Lower lobe of right lung (tissue), 2 donors: ENCODE results near the gene SLC30A4. TPM values are rescaled to one million over a fixed set of nuclear protein-coding genes. Genes with fewer than 3 reads are reported as not detected.

Source experiments
- ATAC-seq, 2 donors: fragments of 200-7000 bp; cut with Tn5 transposase; one replicate each; pipeline ENCODE4 v1.9.1; 2020 to 2022; ENCODE audit warnings: mild to moderate bottlenecking in 2 of 2, moderate library complexity in 2 of 2
- DNase-seq: peaks from one replicate; pipeline ENCODE4 v3.0.0-alpha.2; 2020
- H3K27ac ChIP-seq: fragments of 200-600 bp; one replicate; pipeline ENCODE4 v1.8.0; 2022
- H3K27me3 ChIP-seq: fragments of 200-600 bp; one replicate; pipeline ENCODE4 v1.8.0; 2022; ENCODE audit warnings: low read depth
- H3K36me3 ChIP-seq: fragments of 200-600 bp; one replicate; pipeline ENCODE4 v1.8.0; 2022; ENCODE audit warnings: mild to moderate bottlenecking
- H3K4me1 ChIP-seq: fragments of 200-600 bp; one replicate; pipeline ENCODE4 v1.8.0; 2022
- H3K4me3 ChIP-seq: fragments of 200-600 bp; one replicate; pipeline ENCODE4 v1.8.0; 2022; ENCODE audit warnings: mild to moderate bottlenecking
- H3K9me3 ChIP-seq: fragments of 200-600 bp; one replicate; pipeline ENCODE4 v1.8.0; 2022
- intact Hi-C: fragments of 100-400 bp; cut with DNase I; formaldehyde crosslinking; loops from one replicate; pipeline ENCODE4 v1.11.0; 2022
- total RNA-seq: library from RNA; stranded (reverse); fragmentation: NEBNext Ultra II Directional; extraction: Animal tissue kit (Norgen Biotek cat#: 25700); gene quantifications from one replicate; pipeline ENCODE4 v1.2.1, GENCODE V29; 2021
- TF ChIP-seq, protein P1 (sequence below): fragments of 200-600 bp; IDR thresholded peaks from one replicate; pipeline ENCODE4 v1.8.0; 2022; ENCODE audit warnings: antibody characterized with exemption, mild to moderate bottlenecking
- donor health status: DM: no; HTN: yes; CAD: no; lungs with severe emphysema.

Gene SLC30A4
- total RNA-seq, 1 donor from 2014 or later, result 4.8 TPM

DNA sequence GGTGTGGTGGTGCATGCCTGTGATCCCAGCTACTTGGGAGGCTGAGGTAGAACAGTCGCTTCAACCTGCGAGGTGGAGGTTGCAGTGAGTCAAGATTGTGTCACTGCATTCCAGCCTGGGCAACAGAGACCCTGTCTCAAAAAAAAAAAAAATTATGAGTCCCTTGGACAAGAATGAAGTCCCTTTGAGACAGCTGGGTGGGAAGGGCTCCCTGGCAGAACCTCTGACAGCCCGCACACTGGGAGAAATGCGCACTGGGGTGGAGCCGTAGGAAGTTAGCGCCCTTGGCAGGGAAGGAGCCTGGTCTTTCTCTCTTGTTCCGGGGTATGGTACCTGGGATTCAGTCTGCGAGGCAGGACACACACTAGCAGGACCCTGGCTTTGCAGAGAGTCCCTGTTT, 51.4 kb downstream of the SLC30A4 start:
- Histone ChIP-seq H3K27ac (no peak overlapping the region), H3K4me3 (no peak overlapping the region), H3K9me3 (no peaks in the 10 kb centered on the region), H3K27me3 (no peaks in the 10 kb centered on the region), H3K36me3 (no peaks in the 10 kb centered on the region), H3K4me1 (no peaks in the 10 kb centered on the region)
- no peak for DNase-seq
- ATAC-seq, result no peak
- TF ChIP-seq, protein P1, sequence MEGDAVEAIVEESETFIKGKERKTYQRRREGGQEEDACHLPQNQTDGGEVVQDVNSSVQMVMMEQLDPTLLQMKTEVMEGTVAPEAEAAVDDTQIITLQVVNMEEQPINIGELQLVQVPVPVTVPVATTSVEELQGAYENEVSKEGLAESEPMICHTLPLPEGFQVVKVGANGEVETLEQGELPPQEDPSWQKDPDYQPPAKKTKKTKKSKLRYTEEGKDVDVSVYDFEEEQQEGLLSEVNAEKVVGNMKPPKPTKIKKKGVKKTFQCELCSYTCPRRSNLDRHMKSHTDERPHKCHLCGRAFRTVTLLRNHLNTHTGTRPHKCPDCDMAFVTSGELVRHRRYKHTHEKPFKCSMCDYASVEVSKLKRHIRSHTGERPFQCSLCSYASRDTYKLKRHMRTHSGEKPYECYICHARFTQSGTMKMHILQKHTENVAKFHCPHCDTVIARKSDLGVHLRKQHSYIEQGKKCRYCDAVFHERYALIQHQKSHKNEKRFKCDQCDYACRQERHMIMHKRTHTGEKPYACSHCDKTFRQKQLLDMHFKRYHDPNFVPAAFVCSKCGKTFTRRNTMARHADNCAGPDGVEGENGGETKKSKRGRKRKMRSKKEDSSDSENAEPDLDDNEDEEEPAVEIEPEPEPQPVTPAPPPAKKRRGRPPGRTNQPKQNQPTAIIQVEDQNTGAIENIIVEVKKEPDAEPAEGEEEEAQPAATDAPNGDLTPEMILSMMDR, result no peak
- intact Hi-C loops, result no loop called here

DNA sequence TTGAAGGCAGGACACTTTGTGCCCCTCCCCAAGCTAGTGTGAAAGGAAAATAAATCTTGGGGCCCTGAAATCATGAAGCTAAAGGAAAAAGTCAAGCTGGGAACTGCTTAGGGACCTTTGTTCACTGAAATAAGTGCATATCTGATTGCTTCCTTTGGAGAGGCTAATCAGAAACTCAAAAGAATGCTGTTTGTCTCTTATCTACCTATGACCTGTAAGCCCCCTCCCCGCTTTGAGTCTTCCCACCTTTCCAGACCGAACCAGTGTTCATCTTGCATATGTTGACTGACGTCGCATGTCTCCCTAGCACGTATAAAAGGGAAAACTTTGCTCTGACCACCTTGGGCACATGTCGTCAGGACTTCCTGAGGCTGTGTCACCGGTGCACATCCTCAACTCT, 53.1 kb downstream of the SLC30A4 start:
- Histone ChIP-seq H3K4me1 (no peaks in the 10 kb centered on the region), H3K27me3 (no peaks in the 10 kb centered on the region), H3K4me3 (no peak overlapping the region), H3K9me3 (no peaks in the 10 kb centered on the region), H3K36me3 (no peaks in the 10 kb centered on the region), H3K27ac (no peak overlapping the region)
- TF ChIP-seq, protein P1, result no peak
- intact Hi-C loops, result no loop called here
- ATAC-seq (no peak), DNase-seq (no peak)

- DNase-seq (no peak), ATAC-seq (no peak)
- TF ChIP-seq, protein P1, result no peak
Measured at GRCh38 chr15:45469027-45469426, 53.5 kb downstream of the SLC30A4 start.

GRCh38 chr15:45468294-45468693, 54.3 kb downstream of the SLC30A4 start:
- Histone ChIP-seq H3K9me3 (no peaks in the 10 kb centered on the region), H3K27me3 (no peaks in the 10 kb centered on the region), H3K4me1 (no peaks in the 10 kb centered on the region), H3K4me3 (no peak overlapping the region), H3K27ac (no peak overlapping the region), H3K36me3 (no peaks in the 10 kb centered on the region)
- TF ChIP-seq, protein P1, result no peak
- no peak for DNase-seq
- intact Hi-C loops, result no loop called here
- no peak for ATAC-seq

More at GRCh38 chr15:45469027-45469426, 53.5 kb downstream of the SLC30A4 start:
- no peak overlapping the region for H3K4me3 ChIP-seq
- H3K27me3 ChIP-seq, result no peaks in the 10 kb centered on the region
- no peaks in the 10 kb centered on the region for H3K9me3 ChIP-seq
- intact Hi-C loops, result no loop called here
- H3K36me3 ChIP-seq, result no peaks in the 10 kb centered on the region
- no peak overlapping the region for H3K27ac ChIP-seq
- no peaks in the 10 kb centered on the region for H3K4me1 ChIP-seq

DNA sequence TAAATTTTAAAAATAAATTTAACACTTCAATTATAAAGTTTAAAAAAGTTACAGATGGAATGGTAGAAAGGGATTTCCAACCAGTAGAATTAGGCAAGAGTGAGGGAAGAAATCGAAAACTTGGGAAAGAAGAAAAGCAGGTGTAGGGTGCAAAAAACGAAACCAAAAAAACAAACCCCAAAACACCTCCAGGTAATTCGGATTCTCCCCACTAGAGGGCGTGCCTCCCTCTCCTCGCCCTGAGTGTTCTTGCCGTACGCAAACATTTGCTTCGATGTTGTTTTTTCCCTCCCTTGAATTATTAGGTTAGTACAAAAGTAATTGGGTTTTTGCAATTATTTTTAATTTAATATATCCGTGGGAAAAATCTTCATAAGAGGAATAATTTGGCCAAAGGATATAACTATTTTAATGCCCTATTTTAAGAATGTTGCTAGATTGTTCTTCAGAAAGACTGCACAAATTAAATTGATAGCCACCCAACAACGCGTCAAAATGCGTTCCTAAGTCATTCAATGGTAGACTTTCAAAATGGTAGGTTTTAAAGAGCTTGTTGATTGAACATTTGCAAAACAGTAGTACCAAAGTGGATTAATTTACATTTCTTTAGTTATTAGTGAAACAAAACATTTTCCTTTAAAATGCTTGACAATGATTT, 63.7 kb downstream of the SLC30A4 start:
- Histone ChIP-seq H3K4me3 (peak overlapping the region; percentile 54), H3K36me3 (no peaks in the 10 kb centered on the region), H3K27me3 (no peaks in the 10 kb centered on the region), H3K4me1 (peaks cover 30% of the 10 kb centered on the region), H3K27ac (no peak overlapping the region), H3K9me3 (no peaks in the 10 kb centered on the region)
- intact Hi-C loops, result loop anchor here (2.0 kb wide), 1 partner anchor 156 kb away; no protein-coding TSS in a partner anchor
- ATAC-seq (peak; percentile 61 to 71), DNase-seq (peak; percentile 67)
- TF ChIP-seq, protein P1, result peak; percentile 92
